HL-60/S4 treated with retinoic acid at 250 ng/mL for 4 days and 3 days (cell line): ENCODE measurements around the gene TMEM132D.
"Not testable (repeated sequence)": the region's sequence is repeated elsewhere in the genome, so short reads cannot be mapped to it uniquely, and the experiment has no call there.

ENCODE experiments used
- in situ Hi-C: fragments of 300-500 bp; cut with MboI; formaldehyde crosslinking; loops from 2 replicates; pipeline ENCODE4 v1.7.0; 2022; ENCODE audit warnings: low sequenced_read_pairs

The TMEM132D gene

DNA sequence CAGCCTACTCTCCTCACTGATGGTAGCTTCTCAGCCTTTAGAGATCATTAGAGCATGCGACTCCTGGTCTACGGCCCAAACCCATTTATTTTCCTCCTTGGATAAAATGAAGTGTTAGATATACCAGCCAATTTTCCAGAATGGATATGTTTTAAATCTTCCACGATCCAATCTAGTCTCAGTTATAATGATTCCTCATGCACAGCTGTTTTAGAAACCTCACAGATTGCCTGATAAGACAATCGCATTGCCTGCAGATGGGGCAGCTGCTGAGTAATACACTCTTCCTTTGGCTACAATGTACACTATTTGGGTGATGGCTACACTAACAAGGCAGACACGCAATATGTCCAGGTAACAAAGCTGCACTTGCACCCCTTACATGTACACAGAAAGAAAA lies 823.4 kb downstream of the TMEM132D start:
- in situ Hi-C loops, result no loop called here

DNA sequence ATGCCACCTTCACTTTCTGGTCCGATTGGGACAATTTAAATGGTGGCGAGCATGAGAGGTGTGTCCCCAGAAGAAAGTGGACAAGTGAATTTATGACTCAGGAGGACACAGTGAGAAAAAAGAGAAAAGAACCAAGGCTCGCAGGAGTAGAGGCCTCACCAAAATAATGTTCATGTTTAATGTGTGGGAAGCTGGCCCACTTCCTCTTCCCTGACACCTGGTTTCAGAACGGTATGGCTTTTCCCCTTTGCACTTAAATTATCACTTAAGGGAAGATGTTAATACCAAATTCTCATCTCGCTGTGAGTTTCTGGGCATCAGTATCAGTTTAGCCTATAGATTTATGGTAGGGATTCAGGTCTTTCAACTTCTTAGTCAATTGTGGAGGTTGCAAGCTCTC lies 824.1 kb downstream of the TMEM132D start:
- in situ Hi-C loops, result no loop called here

- in situ Hi-C loops, result no loop called here
Observed at GRCh38 chr12:129076441-129077320, 827.1 kb downstream of the TMEM132D start.

DNA sequence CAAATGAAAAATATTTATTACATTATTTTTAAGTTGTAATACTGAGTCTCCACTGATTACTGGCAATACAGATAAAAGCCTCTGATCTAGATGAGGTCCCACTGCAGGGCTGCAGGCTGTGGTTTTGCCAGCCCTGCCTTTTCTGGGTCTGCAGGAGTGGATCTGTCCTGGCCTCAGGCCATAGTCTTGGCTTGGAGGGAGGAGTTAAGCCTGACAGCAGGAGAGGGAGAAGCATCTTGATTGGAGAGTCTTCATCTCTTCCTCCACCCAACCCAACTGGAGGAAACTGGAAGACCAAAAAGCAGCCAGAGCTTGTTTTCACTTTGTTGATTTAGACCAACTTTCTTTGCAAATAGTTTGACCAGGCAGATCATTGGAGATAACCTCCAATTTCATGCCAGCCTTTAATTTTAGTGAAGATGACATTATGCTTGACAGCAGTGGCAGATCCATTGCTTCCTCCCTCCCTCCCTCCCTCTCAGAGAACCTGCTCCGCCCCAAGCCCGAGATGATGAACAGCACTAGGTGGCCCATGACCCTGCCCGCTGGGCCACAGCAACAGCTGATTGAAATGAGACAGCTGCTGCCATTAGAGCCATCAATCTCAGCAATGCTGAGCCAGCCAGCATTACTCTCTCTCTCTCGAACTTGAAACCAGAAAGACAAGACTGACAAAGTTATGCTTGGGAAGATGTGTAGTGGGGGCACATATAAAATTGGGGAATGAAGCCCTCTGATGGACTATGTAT lies 828.2 kb downstream of the TMEM132D start:
- in situ Hi-C loops, result no loop called here

DNA sequence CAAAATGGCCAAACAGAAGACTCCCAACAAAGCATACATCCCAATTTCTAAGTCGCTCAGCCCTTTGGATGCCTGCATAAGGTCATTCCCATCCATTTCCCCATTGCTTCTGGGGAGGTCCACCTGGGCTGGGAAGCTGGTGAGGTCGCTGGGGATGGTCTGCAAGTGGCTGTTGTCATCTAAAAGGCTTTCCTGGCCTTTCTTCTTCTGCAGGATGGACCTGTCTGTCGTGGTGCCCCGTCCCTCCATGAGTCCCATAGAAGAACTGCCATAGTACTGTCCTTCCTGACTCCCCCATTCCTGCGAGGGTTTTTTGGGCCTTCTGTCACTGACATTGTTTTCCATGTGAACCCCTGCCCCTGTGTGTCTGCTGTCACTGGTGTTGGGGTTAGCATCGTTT lies 829.4 kb downstream of the TMEM132D start:
- in situ Hi-C loops, result no loop called here

DNA sequence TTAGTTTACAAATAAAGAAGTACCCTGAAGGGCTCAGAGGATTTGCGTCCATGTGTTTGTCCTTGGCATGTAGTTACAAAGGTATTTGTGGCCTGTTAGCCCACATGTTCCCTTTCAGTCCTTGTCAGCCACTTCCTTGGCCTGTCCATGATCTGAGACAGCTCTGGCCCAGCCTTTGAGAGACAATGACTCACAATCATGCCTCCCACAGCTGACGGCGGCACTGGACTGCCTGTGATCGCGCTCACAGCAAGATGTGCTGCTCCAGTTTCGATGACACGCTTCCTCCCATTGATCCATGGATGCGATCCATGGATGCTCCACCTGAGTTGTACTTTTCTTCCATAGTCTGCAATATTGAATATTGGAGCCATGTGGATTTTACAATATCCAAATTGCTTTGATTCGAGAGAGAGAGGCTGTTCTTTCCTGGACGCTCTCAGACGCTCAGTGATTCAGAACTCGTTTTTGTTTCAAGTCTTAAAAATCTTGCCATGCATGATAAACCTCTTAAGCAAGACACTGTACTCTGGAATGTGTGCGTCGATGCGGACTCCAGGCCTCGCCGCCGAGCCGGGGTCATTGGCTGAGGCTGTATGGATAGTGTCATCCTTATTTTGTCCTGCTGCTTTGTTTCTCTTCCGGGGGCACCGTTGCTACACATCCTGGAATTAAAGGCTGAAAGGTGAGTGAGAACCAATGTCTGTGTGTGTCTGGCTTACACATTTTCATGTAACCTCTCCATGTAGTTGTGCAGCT lies 830.5 kb downstream of the TMEM132D start:
- in situ Hi-C loops, result no loop called here

DNA sequence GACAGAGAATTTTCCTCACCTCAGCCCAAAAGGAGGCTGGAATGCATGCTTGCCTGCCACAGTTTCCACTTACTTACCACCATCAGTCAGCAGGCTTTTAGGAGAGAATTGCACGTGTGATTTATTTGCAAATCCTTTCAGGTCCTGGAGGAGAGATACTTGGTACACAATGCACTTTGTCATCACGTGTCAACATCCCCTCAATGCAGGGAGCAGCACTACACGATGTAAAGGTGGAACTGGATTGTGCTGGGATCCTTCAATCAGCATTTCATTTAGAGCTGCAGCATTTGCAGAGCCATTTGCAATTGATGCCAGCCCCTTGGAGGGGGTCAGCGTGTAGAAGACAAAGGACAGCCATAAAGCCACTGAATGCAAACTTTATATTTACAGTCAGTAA lies 832.5 kb downstream of the TMEM132D start:
- in situ Hi-C loops, result no loop called here

DNA sequence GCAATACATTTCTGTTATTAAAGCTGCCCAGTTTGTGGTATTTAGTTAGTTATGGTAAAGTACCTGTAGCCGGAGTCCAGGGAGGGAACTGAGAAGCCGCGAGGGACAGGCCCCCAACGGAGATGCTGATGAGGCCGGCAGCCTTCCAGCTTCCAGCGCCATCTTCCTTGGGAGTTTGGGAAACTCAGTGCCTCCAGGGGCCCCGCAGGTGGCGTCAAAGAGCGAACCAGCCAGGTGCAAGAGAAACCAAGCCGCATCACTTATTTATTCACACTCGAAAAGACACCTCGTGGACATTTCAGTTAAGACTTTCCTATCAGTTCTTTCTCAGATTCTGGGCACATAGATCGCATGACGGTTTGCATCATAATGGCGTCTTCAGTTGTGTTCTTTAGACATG lies 833.9 kb downstream of the TMEM132D start:
- in situ Hi-C loops, result no loop called here

GRCh38 chr12:129068684-129069083 lies 835.1 kb downstream of the TMEM132D start:
- in situ Hi-C loops, result no loop called here

DNA sequence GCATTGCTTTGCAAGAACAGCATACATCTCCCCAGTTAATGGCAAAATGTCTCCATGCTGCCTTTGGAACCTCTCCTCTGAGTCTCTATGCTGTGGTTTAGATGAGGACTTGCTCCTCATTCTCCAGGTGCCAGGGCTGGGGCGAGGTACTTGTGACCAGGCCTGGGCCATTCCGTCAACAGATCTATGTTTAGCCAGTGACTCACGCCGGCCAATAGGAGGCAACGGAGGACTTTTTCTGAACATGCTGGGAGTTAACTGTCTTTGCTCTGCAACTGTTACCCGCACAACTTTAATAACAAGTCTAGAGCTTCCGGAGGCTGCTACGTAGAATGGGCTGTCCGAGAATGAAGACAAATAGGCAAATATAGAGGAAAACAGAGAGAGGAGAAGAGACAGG lies 836.3 kb downstream of the TMEM132D start:
- in situ Hi-C loops, result no loop called here

GRCh38 chr12:129064209-129064855 lies 839.5 kb downstream of the TMEM132D start:
- in situ Hi-C loops, result no loop called here

- in situ Hi-C loops, result no loop called here
Observed at GRCh38 chr12:129063600-129063999, 840.2 kb downstream of the TMEM132D start.

- in situ Hi-C loops, result no loop called here
Observed at GRCh38 chr12:129053232-129053631, 850.6 kb downstream of the TMEM132D start.

DNA sequence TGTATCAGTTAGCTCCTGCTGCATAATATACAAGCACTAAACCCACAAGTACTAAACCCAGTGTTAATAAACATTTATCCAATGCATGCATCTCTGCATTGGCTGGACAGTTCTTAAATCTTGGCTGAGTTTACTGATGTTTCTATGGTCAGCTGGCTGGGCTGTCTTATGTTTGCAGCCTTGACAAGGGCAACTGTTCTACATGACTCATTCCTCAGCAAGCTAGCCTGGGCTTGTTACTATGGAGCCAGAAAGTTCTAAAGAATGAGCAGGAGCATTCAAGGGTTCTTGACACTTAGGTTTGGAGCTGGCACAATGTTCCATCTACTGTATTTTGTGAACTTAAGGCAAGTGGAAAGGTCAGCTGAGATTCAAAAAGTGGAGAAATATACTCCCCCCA lies 851.5 kb downstream of the TMEM132D start:
- in situ Hi-C loops, result no loop called here

- in situ Hi-C loops, result no loop called here
Observed at GRCh38 chr12:129049917-129050316, 853.9 kb downstream of the TMEM132D start.

DNA sequence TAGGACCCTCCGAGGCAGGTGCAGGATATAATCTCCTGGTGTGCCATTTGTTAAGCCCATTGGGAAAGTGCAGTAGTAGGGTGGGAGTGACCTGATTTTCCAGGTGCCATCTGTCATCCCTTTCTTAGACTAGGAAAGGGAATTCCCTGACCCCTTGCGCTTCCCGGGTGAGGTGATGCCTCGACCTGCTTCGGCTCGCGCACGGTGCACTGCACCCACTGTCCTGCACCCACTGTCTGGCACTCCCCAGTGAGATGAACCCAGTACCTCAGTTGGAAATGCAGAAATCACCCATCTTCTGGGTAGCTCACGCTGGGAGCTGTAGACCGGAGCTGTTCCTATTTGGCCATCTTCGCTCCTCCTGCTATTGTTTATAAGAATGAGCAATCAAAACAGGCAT lies 860.5 kb downstream of the TMEM132D start:
- in situ Hi-C loops, result not testable (repeated sequence)

DNA sequence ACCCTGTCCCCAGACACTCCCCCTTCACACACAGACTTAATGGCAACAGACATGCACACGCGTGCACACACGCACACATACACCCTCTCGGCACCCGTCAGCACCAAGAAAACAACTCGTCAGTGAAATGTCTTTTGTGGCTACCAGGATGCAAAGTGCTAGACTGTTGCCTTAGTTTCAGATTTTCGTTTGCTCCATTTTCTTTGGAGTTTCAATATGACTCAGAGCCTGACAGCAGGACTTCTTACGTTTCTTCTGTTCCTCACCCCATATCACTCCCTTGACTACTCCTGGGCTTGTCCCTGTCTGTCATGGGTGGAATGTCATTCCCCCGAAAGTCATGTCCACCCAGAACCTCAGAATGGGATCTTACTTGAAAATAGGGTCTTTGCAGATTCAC lies 867.7 kb downstream of the TMEM132D start:
- in situ Hi-C loops, result no loop called here

DNA sequence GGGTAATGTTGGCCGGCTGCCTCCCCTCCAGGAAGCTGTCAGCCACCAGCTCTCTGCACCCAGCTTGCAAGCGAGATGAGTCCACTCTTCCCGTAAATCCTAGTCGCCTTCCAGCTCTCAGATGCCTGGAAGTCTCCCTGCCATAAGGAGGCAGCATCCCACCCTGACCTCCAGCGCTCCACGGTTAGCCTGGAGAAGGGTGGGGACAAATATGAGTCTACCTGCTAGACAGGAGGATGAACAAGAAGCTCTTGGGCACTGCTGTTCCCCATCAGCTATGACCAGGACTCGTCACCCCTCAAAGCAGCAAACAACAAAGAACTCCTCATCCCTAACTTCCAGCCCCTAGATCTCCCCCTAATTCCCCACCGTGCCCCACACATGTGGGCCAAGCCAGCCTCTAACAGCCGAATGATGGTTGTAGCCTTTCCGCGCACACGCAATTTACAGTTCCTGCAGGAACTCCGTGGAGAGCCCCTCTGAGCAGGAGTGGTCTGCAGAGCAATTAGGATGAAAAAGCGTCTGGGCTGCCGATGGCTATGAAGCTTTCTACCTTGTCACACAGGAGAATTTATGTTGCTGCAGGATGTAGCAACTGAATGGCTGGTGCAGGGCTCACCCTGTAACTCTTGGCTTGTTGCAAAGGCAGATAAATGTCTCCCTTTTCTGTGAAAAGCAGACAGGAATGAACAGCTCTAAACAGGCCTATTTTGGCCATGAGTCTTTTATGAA lies 869.1 kb downstream of the TMEM132D start:
- in situ Hi-C loops, result no loop called here

DNA sequence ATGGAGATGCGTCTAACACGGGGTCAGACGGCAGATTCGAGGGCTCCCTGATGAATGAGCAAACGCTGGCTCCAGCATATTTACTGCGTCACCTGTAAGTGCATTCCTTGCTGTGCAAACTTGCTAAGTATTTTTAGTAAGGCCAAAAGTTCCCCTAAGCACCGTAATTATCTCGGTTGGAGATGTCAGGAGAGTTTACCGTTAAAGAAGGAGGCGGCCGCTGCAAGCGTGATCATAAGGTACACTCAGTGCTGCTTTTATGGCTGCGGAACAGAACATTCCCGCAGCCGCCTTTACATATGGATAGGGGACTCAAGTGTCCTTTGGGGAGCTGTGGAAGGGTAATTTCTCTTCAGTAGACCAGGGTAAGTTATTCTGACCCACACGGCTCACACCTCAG lies 875.0 kb downstream of the TMEM132D start:
- in situ Hi-C loops, result no loop called here

DNA sequence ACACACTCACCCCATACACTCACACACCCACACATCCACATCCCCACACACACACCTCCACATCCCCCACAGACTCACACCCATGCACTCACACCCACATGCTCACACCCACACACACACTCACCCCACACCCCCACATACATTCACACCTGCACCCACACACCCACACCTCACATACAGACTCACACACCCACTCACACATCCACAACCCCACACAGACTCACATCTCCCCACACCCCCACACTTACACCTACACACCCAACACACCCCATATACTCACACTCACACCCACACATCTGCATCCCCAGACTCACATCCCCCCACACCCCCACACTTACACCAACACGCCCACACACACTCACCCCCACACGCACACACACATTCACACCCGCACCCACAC lies 878.8 kb downstream of the TMEM132D start:
- in situ Hi-C loops, result no loop called here
